Measurements from ENCODE around the gene MGST2.
"Not testable (repeated sequence)": the region's sequence is repeated elsewhere in the genome, so short reads cannot be mapped to it uniquely, and the experiment has no call there.

The MGST2 gene

GRCh38 chr4:139665690-139666529 is at the start of gene MGST2:
TSS of gene MGST2 (plus strand) at chr4:139665819. CDS start at chr4:139666020, 201 bp downstream.
- no peak for DNase-seq (ENCODE audit: low read depth in 1 of 2, low spot score in 1 of 2)

DNA sequence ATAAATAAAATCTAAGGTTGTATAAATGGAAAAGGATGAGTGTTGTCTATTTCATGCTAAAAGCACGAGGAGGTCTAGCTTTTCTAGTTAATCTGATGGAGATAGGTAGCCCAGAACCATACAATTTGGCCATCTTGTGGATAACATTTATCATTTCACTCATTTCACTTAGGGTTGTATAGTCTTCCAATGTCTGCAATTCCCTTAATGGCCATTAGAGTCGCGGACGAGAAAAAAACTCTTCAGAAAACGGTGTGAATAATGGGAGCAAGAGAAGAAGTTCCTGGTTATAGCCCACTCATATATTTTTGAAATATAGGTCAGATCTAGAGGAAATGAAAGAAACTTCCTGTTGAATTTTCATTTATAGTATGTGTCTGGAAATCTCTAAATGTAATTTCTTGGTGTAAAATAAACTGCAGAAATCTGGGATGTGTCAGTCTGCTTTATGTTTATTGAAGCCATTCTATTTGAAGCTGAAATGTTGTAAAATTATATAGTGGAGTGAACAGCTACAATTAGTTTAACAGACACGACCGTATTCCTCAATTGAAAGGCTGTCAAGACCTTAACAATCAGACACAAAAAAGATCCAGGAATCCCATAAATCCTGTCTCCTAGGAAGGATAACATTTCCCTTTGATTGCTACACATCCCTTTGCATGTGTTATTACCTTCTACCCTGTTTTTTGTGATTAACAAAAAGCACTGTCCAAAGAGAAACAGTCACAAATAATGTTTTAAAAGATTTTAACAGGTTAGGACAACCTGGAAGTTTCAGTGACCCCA is 47.7 kb upstream of the MGST2 start:
- no peak for DNase-seq (ENCODE audit: low read depth in 1 of 2, low spot score in 1 of 2)

GRCh38 chr4:139619644-139620043 is 46.0 kb upstream of the MGST2 start:
- no peak for DNase-seq (ENCODE audit: low read depth in 1 of 2, low spot score in 1 of 2)

GRCh38 chr4:139622901-139623381 is 42.7 kb upstream of the MGST2 start:
- DNase-seq (ENCODE audit: low read depth in 1 of 2, low spot score in 1 of 2) = no peak

DNA sequence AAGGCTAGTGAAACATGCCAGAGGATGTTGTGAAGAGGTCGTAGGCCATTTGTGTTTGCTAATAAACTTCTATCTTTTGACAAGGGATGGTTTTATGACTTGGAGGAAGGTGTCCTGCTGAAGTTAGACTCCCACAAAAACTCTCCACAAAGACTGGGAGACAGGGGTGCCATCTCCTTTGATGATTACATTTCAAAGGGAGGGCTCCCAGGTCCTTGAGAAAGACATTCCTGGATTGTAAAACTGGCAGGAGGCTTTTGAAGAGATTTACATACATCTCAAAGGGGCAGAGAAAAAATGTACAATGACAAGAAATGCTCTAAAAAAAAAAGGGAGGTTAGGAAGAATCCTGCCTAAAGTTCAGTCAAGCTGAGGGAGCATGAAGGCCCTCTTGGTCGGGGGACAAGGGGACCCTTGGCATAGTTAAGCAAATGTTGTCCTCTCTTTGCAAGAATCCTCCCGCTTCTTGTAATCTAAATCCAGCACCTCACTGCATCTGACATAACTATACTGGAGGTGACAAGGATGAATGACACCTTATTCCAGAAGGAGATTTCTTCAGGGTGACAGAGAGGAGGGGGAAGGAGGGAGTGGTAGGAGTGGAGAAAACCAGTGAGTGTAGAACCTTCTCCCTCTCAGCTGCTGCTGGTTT is 41.1 kb upstream of the MGST2 start:
- DNase-seq (ENCODE audit: low read depth in 1 of 2, low spot score in 1 of 2) = no peak

- DNase-seq (ENCODE audit: low read depth in 1 of 2, low spot score in 1 of 2) = no peak
Measured at GRCh38 chr4:139625093-139625455, 40.5 kb upstream of the MGST2 start.

GRCh38 chr4:139625482-139625881 is 40.1 kb upstream of the MGST2 start:
- DNase-seq (ENCODE audit: low read depth in 1 of 2, low spot score in 1 of 2) = no peak

DNA sequence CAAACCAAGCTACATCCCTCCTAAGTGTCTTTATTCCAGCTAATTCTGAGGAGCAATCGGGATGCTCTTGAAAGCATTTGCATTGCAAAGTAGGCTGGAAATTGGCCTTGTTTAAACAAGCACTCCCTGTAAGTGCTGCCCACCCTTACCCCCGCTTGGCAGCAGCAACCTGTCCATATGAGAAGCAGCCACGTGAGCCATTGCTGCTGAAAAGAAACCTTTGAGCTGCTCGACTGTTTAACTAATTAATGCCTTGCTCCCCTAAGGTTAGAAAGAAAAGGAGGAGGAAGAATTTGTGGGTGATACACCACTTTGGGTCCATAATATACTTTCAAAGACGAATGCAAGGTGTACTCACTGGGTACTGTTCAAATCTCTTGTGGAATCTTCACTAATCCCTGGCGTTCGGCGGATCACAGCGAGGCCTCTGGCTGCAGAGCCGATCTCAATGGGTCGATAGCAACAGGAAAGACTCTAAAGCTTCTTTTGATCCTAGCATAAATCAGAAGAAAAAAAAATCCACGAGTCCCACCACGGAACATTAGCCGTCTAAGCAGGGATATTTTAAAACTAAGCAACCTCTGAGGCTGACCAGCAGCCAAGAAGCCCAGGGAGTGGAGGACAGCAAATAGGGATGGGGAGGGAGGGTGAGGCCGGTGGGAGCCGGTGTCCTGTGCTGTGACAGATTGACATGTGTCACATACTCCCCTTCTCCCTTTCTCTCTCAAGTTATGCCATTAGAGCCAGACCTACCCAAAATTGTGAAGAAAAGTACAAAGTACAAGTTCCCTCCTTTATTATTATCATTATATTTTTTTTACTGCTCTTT is 37.2 kb upstream of the MGST2 start:
- no peak for DNase-seq (ENCODE audit: low read depth in 1 of 2, low spot score in 1 of 2)

DNA sequence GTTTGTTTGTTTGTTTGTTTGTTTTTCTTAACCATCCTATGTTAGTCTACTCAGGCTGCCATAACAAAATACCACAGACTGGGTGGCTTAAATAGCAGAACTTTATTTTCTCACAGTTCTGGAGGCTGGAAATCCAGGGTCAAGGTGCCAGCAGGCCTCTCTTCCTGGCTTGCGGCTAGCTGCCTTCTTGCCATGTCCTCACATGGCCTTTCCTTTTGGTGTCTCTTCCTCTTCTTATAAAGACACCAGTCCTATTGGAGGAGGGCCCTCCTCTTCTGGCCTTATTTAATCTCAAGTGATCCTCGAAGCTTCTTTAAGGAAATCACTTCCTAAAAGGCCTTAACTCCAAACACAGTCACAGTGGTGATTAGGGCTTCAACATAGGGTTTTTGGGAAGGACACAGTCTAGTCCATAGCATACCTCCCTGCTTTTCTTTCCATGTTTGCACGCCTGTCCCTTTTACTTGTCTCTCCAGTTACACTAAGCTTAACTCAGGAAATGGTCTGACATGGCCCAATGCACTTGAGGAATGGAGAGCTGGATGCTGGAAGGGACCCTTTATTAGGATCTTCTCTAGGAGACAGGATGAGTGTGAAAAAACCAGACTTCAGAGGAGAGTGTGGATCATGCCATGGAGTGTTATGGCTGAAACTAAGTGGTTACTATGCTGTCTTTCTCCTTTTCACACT is 36.0 kb upstream of the MGST2 start:
- no peak for DNase-seq (ENCODE audit: low read depth in 1 of 2, low spot score in 1 of 2)

DNA sequence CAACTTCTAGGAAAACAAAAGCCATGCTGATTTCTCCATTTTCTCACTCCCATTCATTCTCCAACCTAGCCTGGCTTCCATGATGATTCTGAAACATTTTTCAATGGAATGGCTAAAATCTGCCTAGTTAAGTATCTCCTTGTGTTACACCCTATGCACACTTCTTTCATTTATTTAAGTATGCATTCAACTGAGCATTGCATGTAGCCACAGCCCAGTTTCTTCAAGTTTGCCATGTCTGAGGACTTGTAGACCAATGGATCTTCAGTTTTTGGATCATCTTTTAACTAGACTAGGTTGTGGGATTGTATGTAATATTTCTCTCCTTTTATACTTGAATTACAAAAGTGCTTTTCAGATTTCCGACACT is 35.5 kb upstream of the MGST2 start:
- no peak for DNase-seq (ENCODE audit: low read depth in 1 of 2, low spot score in 1 of 2)

- DNase-seq (ENCODE audit: low read depth in 1 of 2, low spot score in 1 of 2) = no peak
Measured at GRCh38 chr4:139630991-139631390, 34.6 kb upstream of the MGST2 start.

- DNase-seq (ENCODE audit: low read depth in 1 of 2, low spot score in 1 of 2) = no peak
Measured at GRCh38 chr4:139631791-139632190, 33.8 kb upstream of the MGST2 start.

DNA sequence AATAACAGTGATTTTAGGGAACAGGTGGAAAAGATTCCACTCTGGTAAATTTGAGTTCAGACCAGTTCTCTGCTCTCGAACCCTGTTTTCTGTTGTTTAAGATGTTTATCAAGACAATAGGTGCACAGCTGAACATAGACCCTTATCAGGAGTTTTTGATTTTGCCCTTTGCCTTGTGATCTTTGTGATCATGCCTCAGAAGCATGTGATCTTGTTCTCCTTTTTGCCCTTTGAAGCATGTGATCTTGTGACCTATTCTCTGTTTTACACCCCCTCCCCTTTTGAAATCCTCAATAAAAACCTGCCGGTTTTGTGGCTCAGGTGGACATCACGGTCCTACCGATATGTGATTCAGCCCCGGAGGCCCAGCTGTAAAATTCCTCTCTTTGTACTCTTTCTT is 32.9 kb upstream of the MGST2 start:
- not testable (repeated sequence) for DNase-seq (ENCODE audit: low read depth in 1 of 2, low spot score in 1 of 2)

GRCh38 chr4:139633195-139633594 is 32.4 kb upstream of the MGST2 start:
- no peak for DNase-seq (ENCODE audit: low read depth in 1 of 2, low spot score in 1 of 2)

- no peak for DNase-seq (ENCODE audit: low read depth in 1 of 2, low spot score in 1 of 2)
Measured at GRCh38 chr4:139633661-139634060, 32.0 kb upstream of the MGST2 start.

DNA sequence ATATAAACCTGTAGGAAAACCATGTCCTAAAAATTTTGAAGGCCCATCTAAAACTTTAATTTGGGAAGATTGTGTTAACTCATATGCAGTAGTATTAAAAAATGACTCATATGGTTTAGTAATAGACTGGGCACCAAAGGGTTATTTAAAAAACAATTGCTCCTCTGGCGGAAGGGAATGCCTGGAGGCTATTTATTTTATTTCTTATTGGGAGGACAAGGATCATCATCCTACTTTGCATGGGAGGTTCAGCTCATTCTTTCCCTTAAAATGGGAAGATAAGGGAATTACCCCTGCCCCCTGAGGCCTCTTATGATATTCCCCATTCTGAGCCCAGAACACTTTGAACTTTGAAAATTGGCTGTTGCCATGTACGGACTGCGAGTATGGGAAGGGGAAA is 29.7 kb upstream of the MGST2 start:
- no peak for DNase-seq (ENCODE audit: low read depth in 1 of 2, low spot score in 1 of 2)

GRCh38 chr4:139638306-139638705 is 27.3 kb upstream of the MGST2 start:
- DNase-seq (ENCODE audit: low read depth in 1 of 2, low spot score in 1 of 2) = not testable (repeated sequence)

DNA sequence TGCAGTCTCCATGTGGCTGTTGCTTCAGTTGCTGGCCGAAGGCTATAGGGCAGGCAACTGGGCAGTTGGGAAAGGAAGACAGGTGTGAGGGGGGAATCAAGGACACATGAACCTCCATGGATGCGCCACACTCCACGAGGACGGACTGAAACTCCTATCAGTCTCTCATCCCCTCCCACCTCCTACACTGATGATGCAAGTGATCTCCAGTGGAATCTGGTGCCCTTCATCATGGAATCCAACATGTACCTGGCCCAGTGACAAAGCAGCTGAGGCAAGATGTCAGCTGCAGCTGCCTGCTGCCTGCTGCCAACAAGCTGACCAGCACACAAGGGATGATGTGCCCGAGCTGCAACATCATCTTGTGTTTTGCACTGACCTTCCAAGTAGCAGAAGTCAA is 26.0 kb upstream of the MGST2 start:
- no peak for DNase-seq (ENCODE audit: low read depth in 1 of 2, low spot score in 1 of 2)

GRCh38 chr4:139641218-139641617 is 24.4 kb upstream of the MGST2 start:
- no peak for DNase-seq (ENCODE audit: low read depth in 1 of 2, low spot score in 1 of 2)

DNA sequence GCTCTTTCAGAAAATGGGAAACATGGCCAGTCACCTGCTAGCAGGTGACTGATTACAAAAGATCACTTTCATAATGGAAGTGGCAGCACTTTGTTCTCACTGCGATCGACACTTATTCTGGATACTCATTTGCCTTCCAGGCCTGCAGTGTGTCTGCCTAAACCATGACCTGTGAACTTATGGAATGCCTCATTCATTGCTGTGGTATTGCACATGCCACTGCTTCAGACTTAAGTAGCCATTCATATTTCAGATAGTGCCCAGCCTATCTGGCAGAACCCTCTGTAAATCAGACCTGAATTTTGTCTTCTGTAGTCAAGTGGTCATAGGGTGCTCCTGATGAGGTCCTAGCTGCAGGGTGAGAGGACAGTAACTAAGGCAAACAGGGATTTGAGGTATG is 23.3 kb upstream of the MGST2 start:
- DNase-seq (ENCODE audit: low read depth in 1 of 2, low spot score in 1 of 2) = no peak

All from activated T-helper 1 cell treated with anti-CD3 and anti-CD28 coated beads, Interleukin-2, amount 50 U/mL, for 16 hours (primary cell).